NT2/D1 (cell line): Measurements from ENCODE around the gene TAF4B.

Experiments used
- YY1 ChIP-seq: IDR thresholded peaks from 2 replicates; pipeline ENCODE4 v1.6.1; 2011; ENCODE audit not compliant: insufficient read length, insufficient read depth
- ZNF274 ChIP-seq: IDR thresholded peaks from 2 replicates; pipeline ENCODE4 v1.6.1; 2011; ENCODE audit warnings: mild to moderate bottlenecking, low read depth, low read length

- TF ChIP-seq ZNF274 (no peak), YY1 (no peak)
These were observed 42.2 kb downstream of the TAF4B start for GRCh38 chr18:26268454-26268853.
